HTERT RPE-1 (cell line): ENCODE measurements around the gene CDH8.

ENCODE experiments used
- in situ Hi-C: fragments of 300-500 bp; cut with MboI; formaldehyde crosslinking; loops from 4 replicates; pipeline ENCODE4 v1.14.3; 2020; ENCODE audit warnings: low sequenced_read_pairs

The CDH8 gene

GRCh38 chr16:62036101-62036801 is at the start of gene CDH8:
Gene CDH8, minus strand, starts transcription at chr16:62036438. Its CDS starts 15,035 bp downstream, at chr16:62021403.
- in situ Hi-C loops: no loop called here

GRCh38 chr16:62079236-62079635 is 43.0 kb upstream of the CDH8 start:
- in situ Hi-C loops: no loop called here

- in situ Hi-C loops: no loop called here
Observed at GRCh38 chr16:62077998-62078397, 41.8 kb upstream of the CDH8 start.

DNA sequence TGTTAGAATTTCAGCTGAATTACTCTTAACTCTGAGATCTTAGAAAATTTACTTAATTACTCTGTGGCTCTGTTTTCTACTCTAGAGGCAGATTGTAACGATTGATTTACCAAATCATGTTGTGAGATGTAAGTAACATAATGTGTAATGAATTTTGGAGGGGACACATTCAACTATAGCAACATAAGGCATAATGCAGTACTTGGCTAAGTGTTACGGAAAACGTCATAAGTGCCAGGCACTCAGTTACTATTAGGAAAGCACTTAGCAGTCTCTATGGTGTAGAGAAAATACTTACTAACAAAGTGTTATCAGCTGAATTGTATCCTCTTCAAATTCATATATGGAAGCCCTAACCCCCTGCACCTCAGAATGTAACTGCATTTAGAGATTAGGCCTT is 40.6 kb upstream of the CDH8 start:
- in situ Hi-C loops: no loop called here

GRCh38 chr16:62068747-62069146 is 32.5 kb upstream of the CDH8 start:
- in situ Hi-C loops: no loop called here

GRCh38 chr16:62067981-62068380 is 31.7 kb upstream of the CDH8 start:
- in situ Hi-C loops: no loop called here

GRCh38 chr16:62067182-62067581 is 30.9 kb upstream of the CDH8 start:
- in situ Hi-C loops: no loop called here

DNA sequence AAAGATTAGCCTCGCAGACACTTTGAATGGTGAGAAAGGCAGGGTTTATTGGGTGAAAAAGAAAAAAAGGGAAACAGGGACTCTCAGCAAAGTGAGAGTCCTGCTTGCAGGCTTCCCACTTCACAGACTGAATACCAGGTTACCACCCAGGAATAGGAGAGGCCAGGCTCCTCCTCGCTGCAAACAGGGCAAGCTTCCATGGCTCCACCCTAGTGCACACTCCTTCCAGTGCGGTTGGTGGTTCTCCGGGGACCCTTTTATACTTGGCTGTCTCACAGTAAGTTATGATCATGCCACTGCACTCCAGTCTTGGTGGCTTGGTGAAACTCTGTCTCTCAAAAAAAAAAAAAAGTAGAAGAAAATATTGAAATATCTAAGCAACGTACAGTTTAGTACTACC is 30.5 kb upstream of the CDH8 start:
- in situ Hi-C loops: no loop called here

GRCh38 chr16:62064173-62064572 is 27.9 kb upstream of the CDH8 start:
- in situ Hi-C loops: no loop called here

DNA sequence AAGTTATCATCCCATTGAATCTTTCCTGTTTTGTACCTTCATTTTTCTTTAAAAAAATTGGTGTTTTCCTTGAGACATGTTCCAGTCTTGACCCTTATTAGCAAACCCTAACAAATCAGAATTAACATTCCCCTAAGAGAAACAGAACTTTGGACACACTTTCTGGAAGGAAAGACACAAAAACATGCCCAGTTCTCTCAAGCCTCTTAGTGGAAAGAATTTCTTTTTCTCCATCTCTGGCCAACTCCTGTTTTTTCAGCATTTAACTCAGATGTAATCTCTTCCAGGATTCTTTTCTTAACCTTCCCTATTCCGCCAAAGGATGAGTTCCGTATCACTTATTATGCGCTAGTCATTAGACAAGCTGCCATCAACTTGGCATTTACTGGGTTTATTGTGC is 23.9 kb upstream of the CDH8 start:
- in situ Hi-C loops: no loop called here

- in situ Hi-C loops: no loop called here
Observed at GRCh38 chr16:62059527-62059926, 23.3 kb upstream of the CDH8 start.

DNA sequence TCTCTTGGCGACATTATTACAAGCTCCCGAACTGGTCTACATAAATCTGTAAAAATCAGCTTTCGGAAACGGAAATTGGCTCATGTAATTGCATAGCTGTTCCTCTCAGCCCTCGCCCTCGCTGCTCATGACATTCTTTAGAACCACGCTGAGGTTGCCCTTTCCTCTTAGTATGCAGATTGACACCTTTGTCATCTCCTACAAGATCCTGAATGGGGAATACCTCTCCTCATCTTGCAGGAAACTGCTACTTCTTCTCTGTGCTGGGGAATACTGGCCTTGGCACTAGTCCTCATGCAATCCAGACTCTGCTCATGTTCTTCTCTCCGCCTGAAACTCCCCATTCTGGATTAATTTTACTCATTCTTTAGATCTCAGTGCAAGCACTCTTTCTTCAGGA is 22.2 kb upstream of the CDH8 start:
- in situ Hi-C loops: no loop called here

DNA sequence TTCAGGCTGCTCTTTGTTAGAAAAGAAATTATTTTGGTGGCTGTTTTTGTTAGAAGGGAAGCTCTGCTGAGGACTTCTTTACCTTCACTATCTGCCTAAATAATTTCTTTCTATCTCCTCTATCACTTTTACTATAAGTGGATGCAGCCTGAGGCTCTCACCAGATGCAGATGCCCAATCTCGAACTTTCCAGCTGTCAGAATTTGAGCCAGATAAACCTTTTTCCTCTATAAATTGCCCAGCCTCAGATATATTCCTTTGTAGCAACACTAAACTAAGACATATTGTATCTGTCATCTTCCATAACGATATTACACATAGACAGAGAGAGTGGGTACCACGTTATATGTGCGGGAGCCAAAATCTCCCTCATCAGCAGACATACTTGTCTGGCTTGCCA is 15.7 kb upstream of the CDH8 start:
- in situ Hi-C loops: no loop called here

- in situ Hi-C loops: no loop called here
Observed at GRCh38 chr16:62050793-62051192, 14.6 kb upstream of the CDH8 start.

- in situ Hi-C loops: no loop called here
Observed at GRCh38 chr16:62046801-62047200, 10.6 kb upstream of the CDH8 start.

GRCh38 chr16:62041401-62041800 is 5.2 kb upstream of the CDH8 start:
- in situ Hi-C loops: no loop called here

DNA sequence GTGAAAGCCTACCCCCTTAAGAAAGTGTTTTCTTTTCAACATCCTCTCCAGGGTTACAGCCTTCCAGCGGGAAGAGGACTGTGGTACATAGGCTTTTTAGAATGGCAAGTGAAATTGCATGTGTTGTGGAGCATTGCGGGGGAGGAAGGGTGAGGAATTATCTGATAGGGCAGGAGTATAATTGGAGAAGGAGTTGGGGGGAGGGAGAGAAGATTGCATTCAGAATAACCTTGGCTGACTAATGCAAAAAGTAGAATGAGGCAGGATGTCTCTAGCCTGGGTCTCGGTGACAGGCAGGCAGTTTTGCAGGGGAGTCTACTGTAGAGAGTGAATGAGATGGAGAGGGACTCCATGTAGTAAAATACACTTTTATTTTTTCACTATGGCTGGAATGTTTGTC is 2.4 kb upstream of the CDH8 start:
- in situ Hi-C loops: no loop called here

DNA sequence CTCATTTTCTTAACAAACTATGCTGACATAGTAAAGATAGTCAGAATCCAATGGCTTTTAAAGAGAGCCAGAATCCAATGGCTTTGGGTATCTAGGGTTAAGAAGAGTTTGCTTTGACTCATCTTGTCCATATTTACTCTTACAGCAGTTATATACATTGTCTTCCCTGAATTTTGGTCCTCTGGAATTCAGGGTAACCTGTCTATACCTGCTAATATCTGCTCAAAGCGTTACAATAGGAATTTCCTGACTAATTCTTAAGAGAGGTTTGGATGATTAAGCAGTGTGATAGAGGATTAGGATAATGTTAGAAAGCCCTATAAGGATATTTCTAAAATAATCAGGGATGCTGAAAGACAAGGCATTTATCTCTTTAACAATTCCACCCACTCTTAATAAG is 2.0 kb upstream of the CDH8 start:
- in situ Hi-C loops: no loop called here

- in situ Hi-C loops: no loop called here
Observed at GRCh38 chr16:62036802-62037135, 531 bp upstream of the CDH8 start.

- in situ Hi-C loops: no loop called here
Observed at GRCh38 chr16:62035115-62036092, 834 bp downstream of the CDH8 start.

DNA sequence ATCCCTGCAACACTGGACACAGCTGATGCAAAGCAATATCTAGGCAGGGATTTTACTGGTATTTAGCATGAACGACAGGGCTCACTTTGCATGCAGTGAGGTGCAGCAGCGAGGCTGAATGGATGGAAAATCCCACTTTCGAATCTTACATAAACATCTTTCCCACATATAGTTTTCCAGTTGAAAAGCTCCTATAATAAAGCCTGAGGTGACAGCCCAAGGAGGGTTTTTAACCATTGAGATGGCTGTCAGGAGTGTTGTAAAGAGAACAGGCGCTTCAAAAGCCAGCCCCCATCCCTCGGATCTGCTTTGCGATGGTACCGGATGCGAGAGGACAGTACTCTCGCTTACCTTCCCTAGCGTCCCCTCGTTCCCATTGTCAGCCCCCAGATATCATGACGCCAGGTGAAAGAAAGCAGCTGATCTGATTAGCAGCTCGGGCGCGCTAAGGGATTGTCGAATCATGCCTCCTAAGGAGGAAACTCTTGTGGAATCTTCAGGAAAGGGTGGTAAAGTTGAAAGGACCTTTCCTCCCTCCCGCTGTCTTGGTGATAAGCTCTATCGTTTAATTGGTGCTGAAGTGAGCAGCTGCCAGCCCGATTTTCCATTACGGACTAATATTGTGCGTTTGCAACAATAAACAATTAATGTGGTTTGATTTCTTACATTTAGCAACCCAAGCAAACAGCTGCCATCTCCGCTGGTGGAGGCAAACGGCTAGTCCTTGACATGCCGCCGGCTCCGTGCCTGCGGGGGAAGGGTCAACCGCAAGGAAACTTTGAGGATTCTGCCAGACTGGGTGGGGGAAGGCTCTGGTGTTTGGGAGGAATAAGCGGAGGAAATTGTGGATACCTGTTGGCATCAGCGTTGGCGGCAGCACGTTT is 1.8 kb downstream of the CDH8 start:
- in situ Hi-C loops: no loop called here
